Breast epithelium (tissue), 3 donors: ENCODE results near the gene GPR78.

Source experiments
- POLR2A ChIP-seq: fragments of 450-650 bp; IDR thresholded peaks from one replicate; pipeline ENCODE4 v1.6.1; 2016; ENCODE audit warnings: antibody characterized with exemption, mild to moderate bottlenecking, moderate library complexity
- POLR2AphosphoS5 ChIP-seq, 3 donors: sonication (generic); formaldehyde crosslinking; IDR thresholded peaks; one replicate each; pipeline ENCODE4 v1.6.1; 2017; ENCODE audit warnings: antibody characterized with exemption in 3 of 3
- TF ChIP-seq, protein P1 (sequence below), 3 donors: fragments of 450-650 bp; IDR thresholded peaks; one replicate each; pipeline ENCODE4 v1.5.1; 2016 to 2017; ENCODE audit warnings: antibody characterized with exemption in 3 of 3, mild to moderate bottlenecking in 3 of 3, moderate library complexity in 3 of 3

DNA sequence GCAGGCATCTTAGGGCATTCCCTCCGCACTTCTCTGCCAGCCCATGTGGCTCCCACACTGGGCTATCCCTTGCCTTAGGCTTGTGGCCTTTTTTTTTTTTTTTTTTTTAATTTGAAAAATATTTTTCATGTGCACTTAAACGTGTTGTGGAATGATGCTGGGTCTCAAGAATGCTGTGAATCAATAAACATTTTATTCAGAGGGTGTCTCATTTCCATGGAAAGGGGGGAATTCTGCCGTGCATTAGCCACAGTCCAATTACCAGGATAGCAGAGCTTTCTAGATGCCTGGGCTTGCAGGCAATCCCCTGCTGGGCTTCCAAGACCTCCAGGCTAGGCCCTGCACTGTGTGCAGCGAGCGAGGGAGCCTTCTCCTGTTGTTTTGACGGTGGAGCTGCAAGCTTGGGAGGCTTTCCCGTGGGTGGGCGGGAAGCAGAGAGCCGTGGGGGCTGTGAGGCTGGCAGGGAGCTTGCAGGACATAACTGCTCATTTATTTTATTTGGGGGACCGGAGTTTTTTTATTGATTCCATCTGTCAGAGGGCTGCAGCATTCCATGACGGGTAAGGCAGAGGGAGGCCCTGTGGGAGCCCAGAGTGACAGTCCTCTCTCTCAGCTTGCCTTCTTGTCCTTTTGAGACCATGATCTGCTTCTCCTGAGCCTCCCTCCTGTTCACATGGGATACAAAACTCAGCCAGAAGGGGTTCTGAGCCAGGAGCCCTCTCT lies 9.8 kb downstream of the GPR78 start:
- TF ChIP-seq POLR2AphosphoS5 (IDR thresholded peaks at IDR 0.05) (no peak), POLR2A (no peak)
- TF ChIP-seq, protein P1, sequence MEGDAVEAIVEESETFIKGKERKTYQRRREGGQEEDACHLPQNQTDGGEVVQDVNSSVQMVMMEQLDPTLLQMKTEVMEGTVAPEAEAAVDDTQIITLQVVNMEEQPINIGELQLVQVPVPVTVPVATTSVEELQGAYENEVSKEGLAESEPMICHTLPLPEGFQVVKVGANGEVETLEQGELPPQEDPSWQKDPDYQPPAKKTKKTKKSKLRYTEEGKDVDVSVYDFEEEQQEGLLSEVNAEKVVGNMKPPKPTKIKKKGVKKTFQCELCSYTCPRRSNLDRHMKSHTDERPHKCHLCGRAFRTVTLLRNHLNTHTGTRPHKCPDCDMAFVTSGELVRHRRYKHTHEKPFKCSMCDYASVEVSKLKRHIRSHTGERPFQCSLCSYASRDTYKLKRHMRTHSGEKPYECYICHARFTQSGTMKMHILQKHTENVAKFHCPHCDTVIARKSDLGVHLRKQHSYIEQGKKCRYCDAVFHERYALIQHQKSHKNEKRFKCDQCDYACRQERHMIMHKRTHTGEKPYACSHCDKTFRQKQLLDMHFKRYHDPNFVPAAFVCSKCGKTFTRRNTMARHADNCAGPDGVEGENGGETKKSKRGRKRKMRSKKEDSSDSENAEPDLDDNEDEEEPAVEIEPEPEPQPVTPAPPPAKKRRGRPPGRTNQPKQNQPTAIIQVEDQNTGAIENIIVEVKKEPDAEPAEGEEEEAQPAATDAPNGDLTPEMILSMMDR (IDR thresholded peaks at IDR 0.05), result no peak
